Measurements from ENCODE around the gene ZNF286A.
"Not testable (repeated sequence)": the region's sequence is repeated elsewhere in the genome, so short reads cannot be mapped to it uniquely, and the experiment has no call there.

DNA sequence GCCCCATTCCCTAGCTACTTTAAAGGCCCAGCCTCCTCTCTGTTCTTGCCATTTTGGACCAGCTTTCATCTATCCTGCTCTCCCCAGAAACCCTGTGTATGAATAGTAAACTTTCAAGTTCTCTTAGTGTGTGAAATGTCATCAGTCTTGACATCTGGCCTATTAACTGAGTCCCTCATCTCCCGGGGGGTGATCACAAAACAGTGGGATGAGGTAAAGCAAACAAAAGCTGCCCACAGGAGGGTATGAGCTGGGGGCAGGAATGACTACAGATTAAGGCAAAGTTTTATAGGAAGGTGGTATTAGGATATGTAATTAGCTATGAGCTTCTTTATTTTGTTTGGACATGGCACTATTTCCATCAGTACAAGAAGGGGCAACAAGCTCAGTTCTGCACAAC is 24.9 kb upstream of the ZNF286A start:
- not testable (repeated sequence) for TF ChIP-seq FOS (IDR thresholded peaks at IDR 0.05; ENCODE audit: borderline replicate concordance, insufficient read depth, low read length); JUN (IDR thresholded peaks at IDR 0.05; ENCODE audit: borderline replicate concordance, insufficient read depth, insufficient read length, low read depth); EZH2 (IDR thresholded peaks at IDR 0.05; ENCODE audit: borderline replicate concordance, low read depth, low read length, severe bottlenecking); POLR2A (IDR thresholded peaks at IDR 0.05; ENCODE audit: low read depth, low read length)
- TF ChIP-seq, protein P1, sequence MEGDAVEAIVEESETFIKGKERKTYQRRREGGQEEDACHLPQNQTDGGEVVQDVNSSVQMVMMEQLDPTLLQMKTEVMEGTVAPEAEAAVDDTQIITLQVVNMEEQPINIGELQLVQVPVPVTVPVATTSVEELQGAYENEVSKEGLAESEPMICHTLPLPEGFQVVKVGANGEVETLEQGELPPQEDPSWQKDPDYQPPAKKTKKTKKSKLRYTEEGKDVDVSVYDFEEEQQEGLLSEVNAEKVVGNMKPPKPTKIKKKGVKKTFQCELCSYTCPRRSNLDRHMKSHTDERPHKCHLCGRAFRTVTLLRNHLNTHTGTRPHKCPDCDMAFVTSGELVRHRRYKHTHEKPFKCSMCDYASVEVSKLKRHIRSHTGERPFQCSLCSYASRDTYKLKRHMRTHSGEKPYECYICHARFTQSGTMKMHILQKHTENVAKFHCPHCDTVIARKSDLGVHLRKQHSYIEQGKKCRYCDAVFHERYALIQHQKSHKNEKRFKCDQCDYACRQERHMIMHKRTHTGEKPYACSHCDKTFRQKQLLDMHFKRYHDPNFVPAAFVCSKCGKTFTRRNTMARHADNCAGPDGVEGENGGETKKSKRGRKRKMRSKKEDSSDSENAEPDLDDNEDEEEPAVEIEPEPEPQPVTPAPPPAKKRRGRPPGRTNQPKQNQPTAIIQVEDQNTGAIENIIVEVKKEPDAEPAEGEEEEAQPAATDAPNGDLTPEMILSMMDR (IDR thresholded peaks at IDR 0.05; ENCODE audit: extremely low read depth in 1 of 2, insufficient read depth in 1 of 2, low read depth in 1 of 2, low read length in 2 of 2): not testable (repeated sequence)

Data from endothelial cell of umbilical vein (primary cell).